Activated CD4-positive, alpha-beta memory T cell treated with anti-CD3 and anti-CD28 coated beads, Interleukin-2, amount 10 ng/mL, durations not matched to agents 7 days and 5 days (primary cell): ENCODE results near the gene TRA2A. TPM values are rescaled to one million over a fixed set of nuclear protein-coding genes. Genes with fewer than 3 reads are reported as not detected.
A peak's percentile ranks its signal among the peaks of the same experiment; 100 is the strongest.

ENCODE experiments used
- CTCF ChIA-PET: fragments of 350-600 bp; sonication (Branson Sonifier 250); formaldehyde crosslinking; loops from one replicate; lab custom pipeline; 2021; ENCODE audit warnings: antibody characterized with exemption, inconsistent platforms; lab: Charles Lee
- POLR2A ChIA-PET: fragments of 350-600 bp; sonication (Branson Sonifier 250); formaldehyde crosslinking; loops from one replicate; lab custom pipeline; 2021; ENCODE audit warnings: antibody characterized with exemption; lab: Charles Lee
- DNase-seq: peaks from one replicate; pipeline ENCODE4 v3.0.0-alpha.2; 2020
- H3K27ac Mint-ChIP-seq: one replicate; pipeline ENCODE4 v1.8.0; 2021; ENCODE audit warnings: mild to moderate bottlenecking, mixed read lengths
- H3K27me3 Mint-ChIP-seq: one replicate; pipeline ENCODE4 v1.8.0; 2021; ENCODE audit warnings: mixed read lengths
- H3K36me3 Mint-ChIP-seq: one replicate; pipeline ENCODE4 v1.8.0; 2021; ENCODE audit warnings: low read depth, mixed read lengths
- H3K4me1 Mint-ChIP-seq: one replicate; pipeline ENCODE4 v1.8.0; 2021; ENCODE audit warnings: mixed read lengths
- H3K4me3 Mint-ChIP-seq: one replicate; pipeline ENCODE4 v1.8.0; 2021; ENCODE audit warnings: mild to moderate bottlenecking, mixed read lengths
- H3K9me3 Mint-ChIP-seq: one replicate; pipeline ENCODE4 v1.8.0; 2021; ENCODE audit warnings: mixed read lengths
- total RNA-seq, 2 experiments: library from RNA; stranded (reverse); gene quantifications; one replicate each; pipeline ENCODE4 v1.2.3, GENCODE V29; 2021

Gene TRA2A
- 100 to 1,000 TPM in 1 of 2 experiments, 10 to 100 TPM in 1; 98.1 to 104 TPM for total RNA-seq

- H3K36me3 Mint-ChIP-seq = peaks cover 36% of the 10 kb centered on the region
- peaks cover 40% of the 10 kb centered on the region for H3K4me1 Mint-ChIP-seq
- H3K27ac Mint-ChIP-seq = peak within 1 kb of the TSS; percentile 99
- DNase-seq = peak; percentile 97
- CTCF ChIA-PET = interaction anchor here (0.6 to 2.1 kb wide), 5 partner anchors 12 to 232 kb away, joined by 3 to 7 read pairs (median 5); partner anchors contain the start of gene MALSU1
- POLR2A ChIA-PET = interaction anchor here (0.9 to 3.2 kb wide), 9 partner anchors 9 to 426 kb away, joined by 4 to 32 read pairs (median 7); partner anchors contain the start of genes CCDC126, KLHL7 and MALSU1
- no peaks in the 10 kb centered on the region for H3K27me3 Mint-ChIP-seq
- peak within 1 kb of the TSS; percentile 99 for H3K4me3 Mint-ChIP-seq
- H3K9me3 Mint-ChIP-seq = no peaks in the 10 kb centered on the region
Observed at GRCh38 chr7:23531794-23532489, at the start of gene TRA2A. Gene TRA2A, minus strand, starts transcription at chr7:23531981. Its CDS starts 157 bp downstream, at chr7:23531824.

DNA sequence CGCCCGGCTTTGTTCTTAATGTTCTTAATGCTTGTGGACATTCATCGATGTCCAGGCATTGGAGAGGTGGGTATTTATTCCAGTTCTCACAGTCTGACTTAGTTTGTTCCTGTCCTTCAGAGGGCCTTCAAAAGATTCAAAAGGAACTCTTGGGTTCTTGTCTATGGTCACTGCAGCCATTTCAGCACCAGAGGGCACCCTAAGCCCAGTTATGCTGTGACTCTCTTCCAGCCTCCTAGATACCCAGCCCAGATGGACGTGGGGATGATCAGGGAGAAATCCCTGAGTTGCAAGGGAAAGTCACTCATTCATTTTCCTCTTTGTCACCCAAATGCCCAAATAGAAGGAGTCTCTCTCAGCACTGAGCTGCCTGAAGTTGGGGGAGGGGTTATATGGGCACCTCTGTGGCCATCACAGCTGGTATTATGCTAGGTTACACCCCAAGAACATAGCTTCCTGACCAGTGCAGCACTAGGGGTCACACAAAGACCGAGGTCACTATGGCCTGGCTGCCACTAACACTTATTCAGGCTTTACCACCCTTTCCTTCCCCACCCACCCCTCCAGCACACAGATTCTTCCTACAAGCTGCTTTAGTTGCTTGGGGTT is 38.9 kb upstream of the TRA2A start:
- Mint-ChIP-seq H3K9me3 (no peaks in the 10 kb centered on the region), H3K27me3 (peaks cover 8% of the 10 kb centered on the region), H3K4me3 (no peak overlapping the region), H3K27ac (no peak overlapping the region), H3K36me3 (no peaks in the 10 kb centered on the region), H3K4me1 (no peaks in the 10 kb centered on the region)
- peak; percentile 75 for DNase-seq
- CTCF ChIA-PET = interaction anchor here (0.7 to 2.9 kb wide), 8 partner anchors 24 to 205 kb away, joined by 3 to 27 read pairs (median 6); partner anchors contain the start of gene STK31
- POLR2A ChIA-PET = no interaction called here

DNA sequence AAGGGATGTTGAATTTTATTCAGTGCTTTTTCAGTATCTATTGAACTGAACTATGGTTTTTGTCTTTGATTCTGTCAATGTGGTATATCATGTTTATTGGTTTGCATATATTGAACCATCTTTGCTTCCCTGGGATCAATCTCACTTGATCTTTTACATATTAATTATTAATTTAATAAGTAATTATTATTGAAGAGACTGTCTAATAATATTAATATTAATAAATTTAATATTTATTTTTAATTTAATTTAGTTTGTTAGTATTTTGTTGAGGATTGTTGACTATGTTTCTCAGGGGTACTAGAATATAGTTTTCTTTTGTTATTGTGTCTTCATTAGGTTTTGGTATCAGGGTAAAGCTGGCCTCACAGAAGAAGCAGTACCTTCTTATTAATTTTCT is 26.5 kb upstream of the TRA2A start:
- H3K4me1 Mint-ChIP-seq = no peaks in the 10 kb centered on the region
- H3K36me3 Mint-ChIP-seq = no peaks in the 10 kb centered on the region
- no peak for DNase-seq
- H3K4me3 Mint-ChIP-seq = no peak overlapping the region
- POLR2A ChIA-PET = no interaction called here
- CTCF ChIA-PET = interaction anchor here (1.3 kb wide), 1 partner anchor 11 kb away, joined by 3 read pairs; no protein-coding TSS in a partner anchor
- no peaks in the 10 kb centered on the region for H3K9me3 Mint-ChIP-seq
- H3K27ac Mint-ChIP-seq = no peak overlapping the region
- peaks cover 26% of the 10 kb centered on the region for H3K27me3 Mint-ChIP-seq

GRCh38 chr7:23547662-23548061 is 15.9 kb upstream of the TRA2A start:
- H3K4me1 Mint-ChIP-seq = peaks cover 10% of the 10 kb centered on the region
- H3K4me3 Mint-ChIP-seq = no peak overlapping the region
- CTCF ChIA-PET = interaction anchor here (1.2 to 4.0 kb wide), 10 partner anchors 10 to 275 kb away, joined by 3 to 36 read pairs (median 6); partner anchors contain the start of gene TRA2A
- POLR2A ChIA-PET = no interaction called here
- no peak for DNase-seq
- no peaks in the 10 kb centered on the region for H3K36me3 Mint-ChIP-seq
- no peaks in the 10 kb centered on the region for H3K27me3 Mint-ChIP-seq
- no peaks in the 10 kb centered on the region for H3K9me3 Mint-ChIP-seq
- no peak overlapping the region for H3K27ac Mint-ChIP-seq

DNA sequence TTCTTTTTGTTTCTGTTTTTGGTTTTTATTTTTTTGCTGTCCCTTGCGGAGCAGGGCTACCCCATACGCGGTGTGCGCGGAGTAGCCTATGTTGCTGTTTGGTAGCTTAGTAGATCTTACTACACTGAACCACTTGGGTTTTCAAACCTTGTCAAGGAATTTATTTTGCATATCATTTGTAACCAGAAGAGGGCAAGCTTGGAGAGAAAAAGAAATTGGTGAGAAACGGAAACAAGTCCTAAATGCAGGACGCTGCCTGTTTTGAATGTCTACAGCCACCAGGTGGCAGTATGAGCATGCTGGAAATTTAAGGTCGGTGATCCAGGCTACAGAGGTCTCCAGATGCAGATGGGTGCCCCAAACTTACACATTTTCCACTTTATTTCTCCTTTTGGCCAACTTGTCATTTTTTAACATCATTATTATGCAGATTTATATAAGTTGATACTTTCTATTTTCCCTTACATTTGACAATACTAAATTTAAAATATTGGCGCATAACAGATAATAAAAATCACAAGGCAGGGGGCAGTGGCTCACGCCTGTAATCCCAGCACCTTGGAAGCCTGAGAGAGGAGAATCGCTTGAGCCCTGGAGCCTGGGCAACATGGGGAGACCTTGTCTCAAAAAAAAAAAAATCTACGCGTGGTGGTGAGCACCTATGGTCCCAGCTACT is 15.3 kb upstream of the TRA2A start:
- H3K36me3 Mint-ChIP-seq = no peaks in the 10 kb centered on the region
- H3K27me3 Mint-ChIP-seq = no peaks in the 10 kb centered on the region
- CTCF ChIA-PET = interaction anchor here (0.6 to 4.0 kb wide), 32 partner anchors 8 to 279 kb away, joined by 3 to 36 read pairs (median 5); partner anchors contain the start of genes CCDC126, MALSU1, STK31 and TRA2A
- peaks cover 10% of the 10 kb centered on the region for H3K4me1 Mint-ChIP-seq
- POLR2A ChIA-PET = interaction anchor here (1.1 kb wide), 1 partner anchor 273 kb away, joined by 3 read pairs; no protein-coding TSS in a partner anchor
- no peak overlapping the region for H3K27ac Mint-ChIP-seq
- DNase-seq = peak; percentile 81
- H3K9me3 Mint-ChIP-seq = no peaks in the 10 kb centered on the region
- H3K4me3 Mint-ChIP-seq = no peak overlapping the region

GRCh38 chr7:23545493-23545892 is 13.7 kb upstream of the TRA2A start:
- no peak for DNase-seq
- CTCF ChIA-PET = interaction anchor here (0.9 to 4.0 kb wide), 4 partner anchors 22 to 273 kb away, joined by 4 to 36 read pairs (median 17); no protein-coding TSS in a partner anchor

DNA sequence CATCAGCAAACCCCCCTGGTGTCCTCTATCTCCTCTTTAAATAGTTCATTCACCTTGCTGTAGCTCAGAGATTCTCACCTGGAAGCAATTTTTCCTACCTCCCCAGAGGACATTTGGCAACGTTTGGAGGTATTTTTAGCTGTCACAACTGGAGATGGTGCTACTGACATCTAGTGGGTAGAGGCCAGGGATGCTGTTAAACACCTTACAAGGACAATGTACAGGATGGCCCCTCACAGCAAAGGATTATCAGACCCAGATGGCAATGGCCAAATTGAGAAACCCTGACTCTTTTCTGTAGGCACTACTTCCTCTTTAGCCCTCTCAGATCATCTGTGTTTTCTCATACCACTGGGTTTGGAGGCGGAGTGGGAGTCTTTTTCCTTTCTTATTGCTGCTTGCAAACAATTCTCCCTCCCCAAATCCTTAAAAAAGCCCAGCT is 13.2 kb upstream of the TRA2A start:
- POLR2A ChIA-PET = interaction anchor here (1.3 to 1.8 kb wide), 2 partner anchors 12 to 14 kb away, joined by 5 to 7 read pairs; partner anchors contain the start of gene TRA2A
- peaks cover 14% of the 10 kb centered on the region for H3K4me1 Mint-ChIP-seq
- H3K27me3 Mint-ChIP-seq = no peaks in the 10 kb centered on the region
- no peaks in the 10 kb centered on the region for H3K9me3 Mint-ChIP-seq
- H3K27ac Mint-ChIP-seq = no peak overlapping the region
- H3K4me3 Mint-ChIP-seq = no peak overlapping the region
- CTCF ChIA-PET = interaction anchor here (0.9 to 4.0 kb wide), 8 partner anchors 14 to 282 kb away, joined by 3 to 36 read pairs (median 6); no protein-coding TSS in a partner anchor
- DNase-seq = no peak
- no peaks in the 10 kb centered on the region for H3K36me3 Mint-ChIP-seq

More at GRCh38 chr7:23545493-23545892, 13.7 kb upstream of the TRA2A start:
- H3K4me1 Mint-ChIP-seq = peaks cover 10% of the 10 kb centered on the region
- no peaks in the 10 kb centered on the region for H3K27me3 Mint-ChIP-seq
- H3K36me3 Mint-ChIP-seq = no peaks in the 10 kb centered on the region
- no peaks in the 10 kb centered on the region for H3K9me3 Mint-ChIP-seq
- no peak overlapping the region for H3K27ac Mint-ChIP-seq
- POLR2A ChIA-PET = interaction anchor here (1.3 kb wide), 1 partner anchor 15 kb away, joined by 5 read pairs; no protein-coding TSS in a partner anchor
- H3K4me3 Mint-ChIP-seq = no peak overlapping the region

- H3K4me3 Mint-ChIP-seq = no peak overlapping the region
- CTCF ChIA-PET = interaction anchor here (0.6 to 2.8 kb wide), 3 partner anchors 185 to 270 kb away, joined by 4 to 9 read pairs (median 6); no protein-coding TSS in a partner anchor
- DNase-seq = no peak
- H3K36me3 Mint-ChIP-seq = no peaks in the 10 kb centered on the region
- H3K9me3 Mint-ChIP-seq = no peaks in the 10 kb centered on the region
- POLR2A ChIA-PET = interaction anchor here (4.0 kb wide), 1 partner anchor 13 kb away, joined by 32 read pairs; no protein-coding TSS in a partner anchor
- peaks cover 25% of the 10 kb centered on the region for H3K4me1 Mint-ChIP-seq
- H3K27me3 Mint-ChIP-seq = no peaks in the 10 kb centered on the region
- H3K27ac Mint-ChIP-seq = no peak overlapping the region
Observed at GRCh38 chr7:23542752-23543151, 11.0 kb upstream of the TRA2A start.

- Mint-ChIP-seq H3K27me3 (no peaks in the 10 kb centered on the region), H3K9me3 (no peaks in the 10 kb centered on the region), H3K27ac (peak overlapping the region; percentile 87), H3K4me3 (peak overlapping the region; percentile 57), H3K4me1 (peaks cover 17% of the 10 kb centered on the region), H3K36me3 (no peaks in the 10 kb centered on the region)
- no peak for DNase-seq
- ChIA-PET POLR2A (interaction anchor here (0.7 to 4.0 kb wide), 8 partner anchors 9 to 1586 kb away, joined by 3 to 32 read pairs (median 5); partner anchors contain the start of genes CCDC126 and MALSU1), CTCF (interaction anchor here (0.6 to 2.9 kb wide), 16 partner anchors 9 to 358 kb away, joined by 3 to 26 read pairs (median 4); partner anchors contain the start of gene CCDC126)
Observed at GRCh38 chr7:23539494-23539907, 7.7 kb upstream of the TRA2A start.

DNA sequence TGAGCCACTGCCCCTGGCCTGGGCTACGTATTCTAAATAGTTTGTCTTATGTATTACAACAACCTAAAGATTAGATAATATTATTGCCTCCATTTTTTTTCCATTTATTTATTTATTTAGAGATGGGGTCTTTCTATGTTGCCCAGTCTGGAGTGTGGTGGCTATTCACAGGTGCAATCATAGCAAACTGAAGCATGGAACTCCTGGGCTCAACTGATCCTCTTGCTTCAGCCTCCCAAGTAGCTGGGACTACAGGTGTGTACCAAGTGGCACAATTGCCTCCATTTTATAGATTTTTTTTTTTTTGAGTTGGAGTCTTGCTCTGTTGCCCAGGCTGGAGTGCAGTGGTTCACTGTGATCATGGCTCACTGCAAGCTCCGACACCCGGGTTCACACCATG is 6.5 kb upstream of the TRA2A start:
- ChIA-PET POLR2A (no interaction called here), CTCF (interaction anchor here (1.8 to 3.1 kb wide), 3 partner anchors 9 to 265 kb away, joined by 4 to 26 read pairs (median 10); no protein-coding TSS in a partner anchor)
- Mint-ChIP-seq H3K9me3 (no peaks in the 10 kb centered on the region), H3K4me3 (no peak overlapping the region), H3K4me1 (peaks cover 15% of the 10 kb centered on the region), H3K27ac (no peak overlapping the region), H3K36me3 (no peaks in the 10 kb centered on the region), H3K27me3 (no peaks in the 10 kb centered on the region)
- DNase-seq = no peak

- Mint-ChIP-seq H3K36me3 (peaks cover 30% of the 10 kb centered on the region), H3K9me3 (no peaks in the 10 kb centered on the region), H3K27ac (peak overlapping the region; percentile 18), H3K4me1 (peaks cover 29% of the 10 kb centered on the region), H3K27me3 (no peaks in the 10 kb centered on the region), H3K4me3 (peak overlapping the region; percentile 47)
- CTCF ChIA-PET = interaction anchor here (1.0 to 1.4 kb wide), 2 partner anchors 14 to 233 kb away, joined by 4 to 5 read pairs; partner anchors contain the start of gene MALSU1
- POLR2A ChIA-PET = interaction anchor here (0.9 to 2.0 kb wide), 2 partner anchors 11 to 233 kb away, joined by 3 to 7 read pairs; no protein-coding TSS in a partner anchor
- no peak for DNase-seq
Observed at GRCh38 chr7:23533238-23533604, 1.4 kb upstream of the TRA2A start.
